PFSK-1 (cell line): ENCODE results near the gene ZNF573.

Experiments
- FOXP2 ChIP-seq: optimal IDR thresholded peaks from 2 replicates; pipeline ENCODE3; 2011; ENCODE audit warnings: borderline replicate concordance, control low read depth, inconsistent platforms; ENCODE audit not compliant: insufficient read depth; ENCODE audit errors: extremely low read length, extremely low read depth
- POLR2AphosphoS5 ChIP-seq: IDR thresholded peaks from 2 replicates; pipeline ENCODE4 v1.6.1; 2012; ENCODE audit warnings: low read depth, mild to moderate bottlenecking, control low read depth, low read length, moderate library complexity
- SIN3A ChIP-seq: IDR thresholded peaks from 2 replicates; pipeline ENCODE4 v1.6.1; 2012; ENCODE audit warnings: mild to moderate bottlenecking, low read length, moderate library complexity, borderline replicate concordance; ENCODE audit not compliant: insufficient read depth
- TAF1 ChIP-seq: IDR thresholded peaks from 2 replicates; pipeline ENCODE4 v1.6.1; 2012; ENCODE audit warnings: low read length, control low read depth, borderline replicate concordance; ENCODE audit not compliant: insufficient read depth
- TF ChIP-seq, protein P1 (sequence below), 2 experiments: IDR thresholded peaks; 2 replicates each; pipeline versions ENCODE4 v1.6.1 to v1.8.0; 2011 to 2012; ENCODE audit warnings: low read depth in 2 of 2, low read length in 2 of 2, control low read depth in 1 of 2, inconsistent platforms in 1 of 2, mild to moderate bottlenecking in 1 of 2, moderate library complexity in 1 of 2; ENCODE audit not compliant: insufficient read depth in 1 of 2

The ZNF573 gene

DNA sequence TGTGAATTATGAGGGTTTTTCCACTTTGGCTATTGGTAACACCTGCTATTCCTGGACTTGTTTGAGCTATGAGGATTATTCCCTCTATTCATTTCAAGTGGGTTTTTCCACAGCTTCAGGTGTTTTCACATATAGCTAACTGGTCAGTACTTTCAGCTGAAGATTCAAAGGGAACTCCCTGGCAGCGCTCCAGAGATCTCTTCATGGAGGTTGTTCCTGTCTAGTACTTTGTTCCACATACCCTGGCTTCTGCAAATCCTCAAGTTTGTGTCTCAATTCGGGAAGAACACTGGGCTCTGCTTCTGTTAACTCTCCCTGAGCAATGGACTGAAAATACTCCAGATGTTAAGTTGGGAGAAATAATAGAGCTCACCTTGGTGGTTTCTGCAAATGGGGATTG, 54.2 kb downstream of the ZNF573 start:
- TF ChIP-seq SIN3A: no peak

DNA sequence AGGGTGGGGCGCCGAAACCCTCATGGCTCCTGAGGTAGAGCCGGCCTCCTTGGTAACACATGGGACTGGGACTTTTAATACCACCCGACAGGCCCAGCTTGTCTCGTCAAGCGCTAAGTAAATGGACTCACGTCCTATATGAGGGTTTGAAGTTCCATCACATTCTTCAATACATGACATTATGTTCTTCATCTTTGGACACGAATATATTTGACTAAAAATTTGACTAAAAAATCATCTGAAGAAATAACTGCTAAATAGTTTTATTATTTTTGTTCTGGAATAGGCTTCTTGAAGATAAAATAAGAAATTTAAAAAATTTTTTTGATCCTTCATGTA, 59.5 kb downstream of the ZNF573 start:
- TF ChIP-seq POLR2AphosphoS5 (no peak), TAF1 (no peak), FOXP2 (no peak), SIN3A (no peak)
- TF ChIP-seq, protein P1, sequence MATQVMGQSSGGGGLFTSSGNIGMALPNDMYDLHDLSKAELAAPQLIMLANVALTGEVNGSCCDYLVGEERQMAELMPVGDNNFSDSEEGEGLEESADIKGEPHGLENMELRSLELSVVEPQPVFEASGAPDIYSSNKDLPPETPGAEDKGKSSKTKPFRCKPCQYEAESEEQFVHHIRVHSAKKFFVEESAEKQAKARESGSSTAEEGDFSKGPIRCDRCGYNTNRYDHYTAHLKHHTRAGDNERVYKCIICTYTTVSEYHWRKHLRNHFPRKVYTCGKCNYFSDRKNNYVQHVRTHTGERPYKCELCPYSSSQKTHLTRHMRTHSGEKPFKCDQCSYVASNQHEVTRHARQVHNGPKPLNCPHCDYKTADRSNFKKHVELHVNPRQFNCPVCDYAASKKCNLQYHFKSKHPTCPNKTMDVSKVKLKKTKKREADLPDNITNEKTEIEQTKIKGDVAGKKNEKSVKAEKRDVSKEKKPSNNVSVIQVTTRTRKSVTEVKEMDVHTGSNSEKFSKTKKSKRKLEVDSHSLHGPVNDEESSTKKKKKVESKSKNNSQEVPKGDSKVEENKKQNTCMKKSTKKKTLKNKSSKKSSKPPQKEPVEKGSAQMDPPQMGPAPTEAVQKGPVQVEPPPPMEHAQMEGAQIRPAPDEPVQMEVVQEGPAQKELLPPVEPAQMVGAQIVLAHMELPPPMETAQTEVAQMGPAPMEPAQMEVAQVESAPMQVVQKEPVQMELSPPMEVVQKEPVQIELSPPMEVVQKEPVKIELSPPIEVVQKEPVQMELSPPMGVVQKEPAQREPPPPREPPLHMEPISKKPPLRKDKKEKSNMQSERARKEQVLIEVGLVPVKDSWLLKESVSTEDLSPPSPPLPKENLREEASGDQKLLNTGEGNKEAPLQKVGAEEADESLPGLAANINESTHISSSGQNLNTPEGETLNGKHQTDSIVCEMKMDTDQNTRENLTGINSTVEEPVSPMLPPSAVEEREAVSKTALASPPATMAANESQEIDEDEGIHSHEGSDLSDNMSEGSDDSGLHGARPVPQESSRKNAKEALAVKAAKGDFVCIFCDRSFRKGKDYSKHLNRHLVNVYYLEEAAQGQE (IDR thresholded peaks at IDR 0.05; ENCODE audit: insufficient read depth in 1 of 2, low read depth in 2 of 2, low read length in 2 of 2): no peak

DNA sequence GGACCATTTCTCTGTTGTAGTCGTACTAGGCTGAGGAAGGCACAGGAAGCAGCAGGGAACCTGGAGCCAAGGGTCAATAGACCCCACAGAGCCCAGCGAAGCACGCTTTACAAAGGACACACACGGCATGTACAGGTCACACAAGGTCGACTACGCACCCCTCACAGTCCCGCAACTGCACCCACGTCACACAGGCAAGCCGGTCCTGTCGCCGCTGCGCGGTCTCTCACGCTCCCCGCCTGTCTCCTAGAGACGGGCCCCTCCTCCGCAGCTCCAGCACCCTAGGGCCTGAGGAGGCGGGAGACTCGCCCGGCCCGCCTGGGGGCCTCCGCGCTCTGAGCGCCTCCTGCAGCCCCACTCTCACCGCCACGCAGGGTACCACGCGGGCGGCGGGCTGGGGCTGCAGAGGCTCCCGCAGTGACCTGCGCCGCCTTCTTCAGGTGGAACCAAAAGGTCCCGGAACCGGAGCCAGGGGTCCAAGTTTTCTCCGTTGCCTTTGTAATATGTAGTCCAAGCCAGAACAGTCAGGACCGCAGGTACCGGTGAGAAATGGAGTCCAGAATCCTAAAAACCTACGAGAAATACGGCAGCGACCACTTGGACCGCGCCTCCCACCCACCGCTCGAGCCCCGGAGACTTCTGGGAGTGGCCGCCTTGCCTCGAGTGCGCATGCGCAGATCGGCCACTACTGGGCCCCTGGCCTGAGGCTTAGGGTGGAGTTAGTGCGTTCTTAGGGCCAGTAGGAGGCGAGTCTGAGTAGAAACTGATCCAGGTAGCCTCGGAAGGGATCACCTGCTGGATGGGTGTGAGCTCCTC, 60.1 kb downstream of the ZNF573 start, which contains the start of gene ZNF607:
TSS of gene ZNF607 (minus strand) at position 651 of the 816 bp plus-strand sequence. CDS start 8,143 bp downstream, outside the sequence.
- TF ChIP-seq POLR2AphosphoS5: peak; percentile 85
- peak; percentile 59; the same call in 1 of the 2 replicates for TF ChIP-seq TAF1
- TF ChIP-seq FOXP2: peak; percentile 22
- TF ChIP-seq, protein P1 (IDR thresholded peaks at IDR 0.05; ENCODE audit: insufficient read depth in 1 of 2, low read depth in 2 of 2, low read length in 2 of 2): no peak
- no peak for TF ChIP-seq SIN3A

DNA sequence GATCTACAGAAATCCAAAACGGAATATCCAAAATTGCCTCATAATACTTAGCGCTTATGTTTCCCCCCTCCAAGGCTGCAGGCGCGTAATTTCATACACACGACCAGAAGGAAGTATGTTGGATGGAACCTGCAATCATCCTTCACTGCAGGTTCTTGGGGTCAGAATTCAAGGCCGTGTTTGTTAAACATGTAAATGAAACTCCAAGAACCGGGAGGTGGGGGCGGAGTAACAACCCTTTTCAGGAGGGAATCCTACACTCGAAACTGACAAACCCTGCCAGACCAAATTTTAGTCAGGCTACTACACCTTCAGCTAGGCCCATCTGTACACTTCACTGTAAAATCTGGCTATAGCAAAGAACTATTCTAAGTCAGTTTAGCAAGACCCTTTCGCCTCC, 61.1 kb downstream of the ZNF573 start:
- TF ChIP-seq FOXP2: no peak

DNA sequence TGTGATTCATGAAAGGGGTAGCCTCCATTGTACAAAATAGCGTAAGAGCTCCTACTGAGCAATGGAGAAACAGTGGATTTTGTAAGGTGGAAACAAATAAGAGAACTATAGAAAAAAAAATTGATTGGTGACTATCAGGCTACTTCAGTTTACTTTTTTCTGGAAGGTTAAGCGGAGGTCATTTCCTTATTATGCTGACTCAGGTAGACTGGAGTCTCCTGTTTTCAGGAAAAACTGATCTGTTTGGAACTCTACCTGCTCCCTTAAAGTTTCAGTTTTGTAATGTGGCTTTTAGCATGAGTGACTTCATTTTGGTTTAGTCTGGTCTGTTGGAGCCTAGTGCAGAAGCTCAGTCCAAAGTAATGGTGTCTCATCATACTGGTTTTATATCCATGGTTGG, 63.2 kb downstream of the ZNF573 start:
- TF ChIP-seq POLR2AphosphoS5 (no peak), SIN3A (no peak), FOXP2 (no peak), TAF1 (no peak)
- TF ChIP-seq, protein P1 (IDR thresholded peaks at IDR 0.05; ENCODE audit: insufficient read depth in 1 of 2, low read depth in 2 of 2, low read length in 2 of 2): no peak

DNA sequence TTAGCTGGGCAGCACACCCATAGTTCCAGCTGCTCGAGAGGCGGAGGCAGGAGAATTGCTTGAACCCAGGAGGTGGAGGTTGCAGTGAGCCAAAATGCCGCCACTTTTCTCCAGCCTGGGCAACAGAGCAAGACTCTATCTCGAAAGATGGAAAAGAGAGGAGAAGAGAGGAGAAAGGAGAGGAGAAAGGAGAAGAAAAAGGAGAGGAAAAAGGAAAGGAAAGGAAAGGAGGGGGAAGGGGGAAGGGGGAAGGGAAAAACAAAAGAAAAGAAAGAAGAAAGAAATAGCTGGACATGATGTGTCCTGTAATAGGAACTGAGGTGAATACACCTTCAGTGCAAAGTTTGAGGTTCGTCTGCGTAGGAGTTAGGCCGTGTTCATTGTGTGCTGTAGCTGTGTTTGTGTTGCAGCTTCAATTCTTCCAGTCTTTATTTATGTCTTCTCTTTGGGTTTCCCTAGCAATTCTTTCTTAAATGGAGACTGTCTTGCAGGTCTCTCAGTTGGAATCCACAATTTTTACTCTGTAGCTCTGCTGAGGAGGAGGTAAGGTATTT, 73.3 kb downstream of the ZNF573 start:
- TF ChIP-seq SIN3A (no peak), POLR2AphosphoS5 (no peak), FOXP2 (no peak), TAF1 (no peak)

DNA sequence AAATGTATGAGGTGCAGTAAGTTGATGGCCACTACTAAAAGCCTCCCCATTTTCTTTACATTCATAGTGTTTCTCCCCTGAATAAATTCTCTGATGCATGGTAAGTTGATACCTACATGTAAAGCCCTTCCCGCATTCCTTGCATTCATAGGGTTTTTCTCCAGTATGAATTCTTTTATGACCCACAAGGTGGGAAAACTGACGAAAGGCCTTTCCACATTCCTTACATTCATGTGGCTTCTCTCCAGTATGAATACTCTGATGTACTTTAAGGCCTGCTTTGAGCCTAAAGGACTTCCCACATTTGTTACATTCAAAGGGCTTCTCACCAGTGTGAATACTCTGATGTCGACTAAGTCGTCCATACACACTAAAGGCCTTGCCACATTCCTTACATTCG, 80.3 kb downstream of the ZNF573 start:
- no peak for TF ChIP-seq POLR2AphosphoS5
- no peak for TF ChIP-seq TAF1
- TF ChIP-seq, protein P1 (IDR thresholded peaks at IDR 0.05; ENCODE audit: insufficient read depth in 1 of 2, low read depth in 2 of 2, low read length in 2 of 2): no peak
- no peak for TF ChIP-seq SIN3A
- TF ChIP-seq FOXP2: no peak
